ENCODE results near the gene HIKESHI.

The HIKESHI gene

GRCh38 chr11:86374586-86374985 lies 72.5 kb downstream of the HIKESHI start, which contains the start of gene CCDC81:
TSS of gene CCDC81 (plus strand) at chr11:86374887. CDS start at chr11:86375164, 277 bp downstream.
- DNase-seq: no peak
- Histone ChIP-seq H3K9me3 (no peaks in the 10 kb centered on the region; the same call in 1 of the 2 replicates), H3K4me1 (no peaks in the 10 kb centered on the region; the same call in 1 of the 2 replicates), H3K27me3 (no peaks in the 10 kb centered on the region), H3K36me3 (no peaks in the 10 kb centered on the region), H3K4me3 (ENCODE audit: low read depth, low read length) (no peak within 1 kb of the TSS)
- no peak for TF ChIP-seq CTCF (IDR thresholded peaks at IDR 0.05; ENCODE audit: low read depth, low read length)

GRCh38 chr11:86377972-86378371 lies 75.9 kb downstream of the HIKESHI start:
- Histone ChIP-seq H3K4me1 (no peaks in the 10 kb centered on the region; the same call in 1 of the 2 replicates), H3K36me3 (no peaks in the 10 kb centered on the region), H3K27me3 (no peaks in the 10 kb centered on the region), H3K9me3 (no peaks in the 10 kb centered on the region), H3K4me3 (ENCODE audit: low read depth, low read length) (no peak overlapping the region)
- no peak for DNase-seq
- TF ChIP-seq CTCF (IDR thresholded peaks at IDR 0.05; ENCODE audit: low read depth, low read length): no peak

GRCh38 chr11:86380295-86381059 lies 78.4 kb downstream of the HIKESHI start:
- no peak for TF ChIP-seq CTCF (IDR thresholded peaks at IDR 0.05; ENCODE audit: low read depth, low read length)
- Histone ChIP-seq H3K36me3 (no peaks in the 10 kb centered on the region), H3K9me3 (no peaks in the 10 kb centered on the region), H3K4me1 (no peaks in the 10 kb centered on the region), H3K27me3 (no peaks in the 10 kb centered on the region), H3K4me3 (ENCODE audit: low read depth, low read length) (no peak overlapping the region)
- no peak for DNase-seq

- no peaks in the 10 kb centered on the region for H3K36me3 ChIP-seq
- no peak for DNase-seq
- H3K27me3 ChIP-seq: no peaks in the 10 kb centered on the region
- no peaks in the 10 kb centered on the region for H3K4me1 ChIP-seq
- no peaks in the 10 kb centered on the region for H3K9me3 ChIP-seq
- no peak overlapping the region for H3K4me3 ChIP-seq (ENCODE audit: low read depth, low read length)
- no peak for TF ChIP-seq CTCF (IDR thresholded peaks at IDR 0.05; ENCODE audit: low read depth, low read length)
These were observed 81.3 kb downstream of the HIKESHI start for GRCh38 chr11:86383041-86383955.

- Histone ChIP-seq H3K9me3 (no peaks in the 10 kb centered on the region), H3K4me3 (ENCODE audit: low read depth, low read length) (no peak overlapping the region), H3K36me3 (no peaks in the 10 kb centered on the region), H3K27me3 (no peaks in the 10 kb centered on the region), H3K4me1 (no peaks in the 10 kb centered on the region)
- no peak for DNase-seq
- TF ChIP-seq CTCF (IDR thresholded peaks at IDR 0.05; ENCODE audit: low read depth, low read length): no peak
These were observed 84.2 kb downstream of the HIKESHI start for GRCh38 chr11:86386283-86386682.
